Spleen (tissue), 7 donors: Measurements from ENCODE around the gene NUB1.

Experiments used
- POLR2A ChIP-seq, 3 donors: fragments of 450-650 bp; IDR thresholded peaks; one replicate each; pipeline ENCODE4 v1.5.1; 2017; ENCODE audit warnings: antibody characterized with exemption in 3 of 3, mild to moderate bottlenecking in 1 of 3
- TF ChIP-seq, protein P1 (sequence below), 11 experiments: fragments of 200-600 bp in 7 of 11; fragments of 450-650 bp in 4 of 11; sonication (generic) in 4 of 11; IDR thresholded peaks in 8 of 11; conservative IDR thresholded peaks in 3 of 11; 1 replicate in 7 of 11; 2 replicates in 4 of 11; pipeline versions ENCODE4 v1.4.0 to v1.8.0; 2016 to 2021; ENCODE audit warnings: antibody characterized with exemption in 11 of 11, inconsistent platforms in 4 of 11, mild to moderate bottlenecking in 1 of 11
- donor health status: DM: no; HTN: no; CAD: no; lungs with moderate emphysema.
- donor health status: DM: no; HTN: no; CAD: no.
- donor health status: DM: no; HTN: no; CAD: no.

DNA sequence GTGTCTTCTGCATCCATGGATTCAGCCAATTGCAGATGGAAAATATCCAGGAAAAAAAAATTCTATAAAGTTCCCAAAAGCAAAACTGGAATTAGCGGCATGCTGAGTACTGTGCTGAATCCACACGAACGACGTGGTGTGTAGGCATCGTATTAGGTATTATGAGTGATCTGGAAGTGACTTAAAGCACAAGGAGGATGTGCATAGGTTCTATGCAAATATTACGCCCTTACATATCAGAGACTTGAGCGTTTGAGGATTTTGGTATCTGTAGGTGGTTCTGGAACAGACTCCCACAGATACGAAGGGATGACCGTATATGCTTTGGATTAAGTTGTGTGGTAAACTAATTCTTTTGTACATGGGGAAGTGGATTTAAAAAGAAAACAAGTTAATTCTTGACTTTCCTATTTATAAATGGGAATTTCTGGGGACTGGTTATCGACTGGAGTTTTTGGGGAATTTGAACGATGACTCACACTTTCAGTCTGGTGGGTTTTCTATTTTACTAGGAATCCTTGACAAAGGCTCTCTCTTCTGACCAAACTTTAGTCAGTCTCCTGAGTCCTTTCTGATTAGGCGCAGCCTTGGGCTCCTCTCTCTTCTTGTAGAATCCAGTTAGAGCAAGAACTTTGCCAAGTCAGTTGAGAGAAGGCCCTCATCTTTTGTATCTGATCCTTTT, 5.4 kb upstream of the NUB1 start:
- TF ChIP-seq POLR2A (IDR thresholded peaks at IDR 0.05): no peak
- TF ChIP-seq, protein P1, sequence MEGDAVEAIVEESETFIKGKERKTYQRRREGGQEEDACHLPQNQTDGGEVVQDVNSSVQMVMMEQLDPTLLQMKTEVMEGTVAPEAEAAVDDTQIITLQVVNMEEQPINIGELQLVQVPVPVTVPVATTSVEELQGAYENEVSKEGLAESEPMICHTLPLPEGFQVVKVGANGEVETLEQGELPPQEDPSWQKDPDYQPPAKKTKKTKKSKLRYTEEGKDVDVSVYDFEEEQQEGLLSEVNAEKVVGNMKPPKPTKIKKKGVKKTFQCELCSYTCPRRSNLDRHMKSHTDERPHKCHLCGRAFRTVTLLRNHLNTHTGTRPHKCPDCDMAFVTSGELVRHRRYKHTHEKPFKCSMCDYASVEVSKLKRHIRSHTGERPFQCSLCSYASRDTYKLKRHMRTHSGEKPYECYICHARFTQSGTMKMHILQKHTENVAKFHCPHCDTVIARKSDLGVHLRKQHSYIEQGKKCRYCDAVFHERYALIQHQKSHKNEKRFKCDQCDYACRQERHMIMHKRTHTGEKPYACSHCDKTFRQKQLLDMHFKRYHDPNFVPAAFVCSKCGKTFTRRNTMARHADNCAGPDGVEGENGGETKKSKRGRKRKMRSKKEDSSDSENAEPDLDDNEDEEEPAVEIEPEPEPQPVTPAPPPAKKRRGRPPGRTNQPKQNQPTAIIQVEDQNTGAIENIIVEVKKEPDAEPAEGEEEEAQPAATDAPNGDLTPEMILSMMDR (IDR thresholded peaks at IDR 0.05 in 8 of 11, conservative IDR thresholded peaks at IDR 0.05 in 3 of 11): no peak
